Suprapubic skin (tissue), 4 donors: ENCODE results near the gene SLC16A9.

ENCODE experiments used
- POLR2A ChIP-seq, 2 donors: fragments of 450-650 bp; IDR thresholded peaks; one replicate each; pipeline ENCODE4 v1.6.1; 2017; ENCODE audit warnings: antibody characterized with exemption in 2 of 2, mild to moderate bottlenecking in 2 of 2, moderate library complexity in 2 of 2
- POLR2AphosphoS5 ChIP-seq, 3 donors: sonication (generic); formaldehyde crosslinking; IDR thresholded peaks; one replicate each; pipeline ENCODE4 v1.6.1; 2017; ENCODE audit warnings: antibody characterized with exemption in 3 of 3

GRCh38 chr10:59649606-59650346 lies 59.9 kb downstream of the SLC16A9 start:
- TF ChIP-seq POLR2A (IDR thresholded peaks at IDR 0.05) (no peak), POLR2AphosphoS5 (IDR thresholded peaks at IDR 0.05) (no peak)
